ENCODE measurements around the gene UTS2.

UTS2 gene

DNA sequence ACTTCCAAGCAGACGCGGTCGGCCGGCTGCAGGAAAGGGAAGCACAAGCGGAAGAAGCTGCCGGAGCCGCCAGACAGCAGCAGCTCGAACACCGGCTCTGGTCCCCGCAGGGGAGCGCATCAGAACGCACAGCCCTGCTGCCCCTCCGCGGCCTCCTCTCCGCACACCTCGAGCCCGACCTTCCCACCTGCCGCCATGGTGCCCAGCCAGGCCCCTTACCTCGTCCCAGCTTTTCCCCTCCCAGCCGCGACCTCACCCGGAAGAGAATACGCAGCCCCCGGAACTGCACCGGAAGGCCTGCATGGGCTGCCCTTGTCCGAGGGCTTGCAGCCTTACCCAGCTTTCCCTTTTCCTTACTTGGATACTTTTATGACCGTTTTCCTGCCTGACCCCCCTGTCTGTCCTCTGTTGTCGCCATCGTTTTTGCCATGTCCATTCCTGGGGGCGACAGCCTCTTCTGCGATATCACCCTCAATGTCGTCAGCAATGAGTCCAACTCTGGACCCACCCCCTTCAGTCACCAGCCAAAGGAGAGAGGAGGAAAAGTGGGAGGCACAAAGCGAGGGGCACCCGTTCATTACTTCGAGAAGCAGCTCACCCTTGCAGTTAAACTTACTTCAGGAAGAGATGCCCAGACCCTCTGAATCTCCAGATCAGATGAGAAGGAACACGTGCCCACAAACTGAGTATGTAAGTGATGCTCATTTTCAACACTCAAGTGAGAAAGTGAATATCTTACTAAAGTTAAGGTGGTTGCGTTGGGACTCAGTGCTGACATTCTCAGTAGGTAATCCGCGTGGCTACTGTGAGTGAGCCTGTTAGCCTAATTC is 25.5 kb downstream of the UTS2 start:
- TF ChIP-seq, protein P1, sequence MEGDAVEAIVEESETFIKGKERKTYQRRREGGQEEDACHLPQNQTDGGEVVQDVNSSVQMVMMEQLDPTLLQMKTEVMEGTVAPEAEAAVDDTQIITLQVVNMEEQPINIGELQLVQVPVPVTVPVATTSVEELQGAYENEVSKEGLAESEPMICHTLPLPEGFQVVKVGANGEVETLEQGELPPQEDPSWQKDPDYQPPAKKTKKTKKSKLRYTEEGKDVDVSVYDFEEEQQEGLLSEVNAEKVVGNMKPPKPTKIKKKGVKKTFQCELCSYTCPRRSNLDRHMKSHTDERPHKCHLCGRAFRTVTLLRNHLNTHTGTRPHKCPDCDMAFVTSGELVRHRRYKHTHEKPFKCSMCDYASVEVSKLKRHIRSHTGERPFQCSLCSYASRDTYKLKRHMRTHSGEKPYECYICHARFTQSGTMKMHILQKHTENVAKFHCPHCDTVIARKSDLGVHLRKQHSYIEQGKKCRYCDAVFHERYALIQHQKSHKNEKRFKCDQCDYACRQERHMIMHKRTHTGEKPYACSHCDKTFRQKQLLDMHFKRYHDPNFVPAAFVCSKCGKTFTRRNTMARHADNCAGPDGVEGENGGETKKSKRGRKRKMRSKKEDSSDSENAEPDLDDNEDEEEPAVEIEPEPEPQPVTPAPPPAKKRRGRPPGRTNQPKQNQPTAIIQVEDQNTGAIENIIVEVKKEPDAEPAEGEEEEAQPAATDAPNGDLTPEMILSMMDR (IDR thresholded peaks at IDR 0.05; ENCODE audit: control extremely low read depth, extremely low read depth, low read depth, missing control alignments), result no peak
- peak; percentile 61 for DNase-seq (ENCODE audit: extremely low spot score)
- CTCF ChIA-PET, result interaction anchor here (1.1 to 1.8 kb wide), 4 partner anchors 10 to 30 kb away, joined by 3 to 4 read pairs (median 3); no protein-coding TSS in a partner anchor
- POLR2A ChIA-PET, result no interaction called here

DNA sequence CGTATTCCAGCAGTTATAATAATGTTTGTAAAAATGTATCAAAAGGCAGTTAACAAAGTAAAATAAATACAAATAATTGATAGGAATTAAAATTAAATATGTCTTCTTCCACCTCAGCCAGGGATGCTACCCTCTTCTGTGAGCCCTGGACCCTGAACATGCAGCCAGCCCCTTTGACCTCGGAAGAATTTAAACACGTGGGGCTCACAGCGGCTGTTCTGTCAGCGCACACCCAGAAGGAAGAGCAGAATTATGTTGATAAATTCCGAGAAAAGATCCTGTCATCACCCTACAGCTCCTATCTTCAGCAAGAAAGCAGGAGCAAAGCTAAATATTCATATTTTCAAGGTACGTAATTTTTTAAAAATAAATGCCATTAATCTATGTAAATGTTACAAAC is 26.5 kb downstream of the UTS2 start:
- DNase-seq (ENCODE audit: extremely low spot score), result no peak
- TF ChIP-seq, protein P1 (IDR thresholded peaks at IDR 0.05; ENCODE audit: control extremely low read depth, extremely low read depth, low read depth, missing control alignments), result no peak
- ChIA-PET POLR2A (no interaction called here), CTCF (interaction anchor here (1.4 kb wide), 1 partner anchor 16 kb away, joined by 3 read pairs; no protein-coding TSS in a partner anchor)

DNA sequence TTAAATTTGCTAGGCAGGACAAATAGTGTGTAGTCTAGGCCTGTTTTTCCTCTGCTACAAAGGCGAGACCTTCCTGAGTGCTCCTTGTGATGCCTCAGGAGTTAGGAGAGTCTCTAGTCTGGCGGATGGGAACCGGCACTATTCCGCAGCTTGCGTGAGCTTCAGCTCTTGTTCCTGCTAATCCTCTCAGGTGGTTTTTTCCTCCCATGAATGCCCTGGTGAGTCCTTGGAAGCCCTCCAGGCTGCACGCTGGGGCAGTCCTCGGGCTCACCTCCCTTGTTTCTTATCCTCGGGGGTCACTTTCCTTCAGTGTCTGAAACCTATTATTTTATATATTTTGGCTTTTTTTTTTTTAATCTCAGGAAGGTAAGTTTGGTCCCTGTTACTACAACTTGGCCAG is 28.2 kb downstream of the UTS2 start:
- no peak for DNase-seq (ENCODE audit: extremely low spot score)
- ChIA-PET CTCF (interaction anchor here (1.0 to 1.6 kb wide), 2 partner anchors 8 to 16 kb away, joined by 3 to 4 read pairs; no protein-coding TSS in a partner anchor), POLR2A (no interaction called here)
- TF ChIP-seq, protein P1 (IDR thresholded peaks at IDR 0.05; ENCODE audit: control extremely low read depth, extremely low read depth, low read depth, missing control alignments), result no peak

DNA sequence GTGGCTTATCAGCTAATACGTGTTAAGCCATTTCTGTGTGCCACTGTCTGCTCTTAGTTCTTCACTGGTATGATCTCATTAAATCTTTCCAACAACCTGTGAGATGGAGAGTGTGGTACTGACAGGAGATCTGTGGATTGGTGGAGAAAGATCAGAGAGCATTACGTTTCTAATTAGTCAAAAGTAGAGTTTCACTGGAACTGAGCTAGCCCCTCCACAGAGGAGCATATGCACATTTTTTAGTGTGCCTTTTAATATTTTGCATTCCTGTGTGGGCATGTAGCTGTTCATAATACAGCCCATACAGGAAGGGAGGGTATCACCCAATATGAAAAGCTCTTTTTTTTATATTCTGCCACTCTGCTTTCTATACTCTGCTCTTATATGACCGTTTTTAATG is 31.6 kb downstream of the UTS2 start:
- TF ChIP-seq, protein P1 (IDR thresholded peaks at IDR 0.05; ENCODE audit: control extremely low read depth, extremely low read depth, low read depth, missing control alignments), result no peak
- POLR2A ChIA-PET, result no interaction called here
- CTCF ChIA-PET, result interaction anchor here (1.5 to 2.0 kb wide), 2 partner anchors 9 to 13 kb away, joined by 4 to 10 read pairs; no protein-coding TSS in a partner anchor

DNA sequence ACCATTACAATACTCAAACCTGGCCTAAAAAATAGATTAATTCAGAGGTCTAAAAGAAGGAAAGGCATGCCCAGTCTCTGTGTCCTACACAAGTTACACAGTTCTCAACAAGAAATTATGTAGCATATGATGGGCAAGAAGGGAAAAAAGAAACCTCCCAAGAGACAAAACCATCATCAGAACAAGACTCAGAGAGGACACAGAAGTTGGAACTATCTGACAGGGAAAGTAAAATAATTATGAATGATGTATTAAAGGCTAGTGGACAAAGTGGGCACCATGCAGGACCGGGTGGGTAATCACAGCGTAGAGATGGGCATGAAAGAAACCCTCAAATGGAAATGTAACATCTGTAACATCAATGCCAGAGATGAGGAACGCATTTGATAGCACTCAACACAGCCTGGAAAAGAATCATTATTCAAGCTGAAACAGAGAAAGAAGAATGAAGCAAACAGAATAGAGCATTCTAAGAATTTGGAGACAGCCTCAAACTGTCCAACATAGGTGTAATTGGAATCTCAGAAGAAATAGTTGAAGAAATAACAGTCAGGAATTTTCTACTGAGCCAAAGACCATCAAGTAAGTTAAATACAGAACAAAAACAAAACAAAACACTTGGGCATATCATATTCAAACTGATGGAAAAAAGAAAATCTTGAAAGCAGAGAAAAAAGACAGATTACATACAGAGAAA is 39.0 kb downstream of the UTS2 start:
- ChIA-PET CTCF (no interaction called here), POLR2A (no interaction called here)
- TF ChIP-seq, protein P1 (IDR thresholded peaks at IDR 0.05; ENCODE audit: control extremely low read depth, extremely low read depth, low read depth, missing control alignments), result no peak

More for the DNA sequence above, 31.6 kb downstream of the UTS2 start:
- DNase-seq (ENCODE audit: extremely low spot score), result no peak

DNA sequence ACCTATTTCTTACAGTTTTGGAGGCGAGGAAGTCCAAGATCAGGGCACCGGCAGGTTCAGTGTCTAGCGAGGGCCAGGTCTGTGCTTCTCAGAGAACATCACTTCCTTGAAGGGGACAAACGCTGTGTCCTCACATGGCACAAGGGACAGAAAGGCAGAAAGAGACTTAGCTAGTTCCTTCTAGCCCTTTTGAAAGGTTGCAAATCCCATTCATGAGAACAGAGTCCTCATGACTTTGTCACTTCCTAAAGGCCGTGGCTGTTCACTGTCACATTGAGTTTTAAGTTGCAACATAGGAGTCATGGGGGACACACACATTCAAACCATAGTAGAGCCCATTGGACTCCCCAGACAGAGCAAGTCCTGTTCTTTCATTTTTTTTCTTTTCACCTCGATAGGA is 41.4 kb downstream of the UTS2 start:
- ChIA-PET CTCF (interaction anchor here (0.9 to 2.3 kb wide), 3 partner anchors 11 to 90 kb away, joined by 4 to 7 read pairs (median 6); no protein-coding TSS in a partner anchor), POLR2A (no interaction called here)

More for the DNA sequence above, 39.0 kb downstream of the UTS2 start:
- DNase-seq (ENCODE audit: extremely low spot score), result no peak

More for the DNA sequence above, 41.4 kb downstream of the UTS2 start:
- no peak for DNase-seq (ENCODE audit: extremely low spot score)
- TF ChIP-seq, protein P1 (IDR thresholded peaks at IDR 0.05; ENCODE audit: control extremely low read depth, extremely low read depth, low read depth, missing control alignments), result no peak
